NK-92 (cell line): Measurements from ENCODE around the gene SLC26A1.
A peak's percentile ranks its signal among the peaks of the same experiment; 100 is the strongest.

Experiments
- DNase-seq: peaks from one replicate; lab custom pipeline; 2025; ENCODE audit not compliant: unreplicated experiment; lab: John Stamatoyannopoulos, UW

The SLC26A1 gene

DNA sequence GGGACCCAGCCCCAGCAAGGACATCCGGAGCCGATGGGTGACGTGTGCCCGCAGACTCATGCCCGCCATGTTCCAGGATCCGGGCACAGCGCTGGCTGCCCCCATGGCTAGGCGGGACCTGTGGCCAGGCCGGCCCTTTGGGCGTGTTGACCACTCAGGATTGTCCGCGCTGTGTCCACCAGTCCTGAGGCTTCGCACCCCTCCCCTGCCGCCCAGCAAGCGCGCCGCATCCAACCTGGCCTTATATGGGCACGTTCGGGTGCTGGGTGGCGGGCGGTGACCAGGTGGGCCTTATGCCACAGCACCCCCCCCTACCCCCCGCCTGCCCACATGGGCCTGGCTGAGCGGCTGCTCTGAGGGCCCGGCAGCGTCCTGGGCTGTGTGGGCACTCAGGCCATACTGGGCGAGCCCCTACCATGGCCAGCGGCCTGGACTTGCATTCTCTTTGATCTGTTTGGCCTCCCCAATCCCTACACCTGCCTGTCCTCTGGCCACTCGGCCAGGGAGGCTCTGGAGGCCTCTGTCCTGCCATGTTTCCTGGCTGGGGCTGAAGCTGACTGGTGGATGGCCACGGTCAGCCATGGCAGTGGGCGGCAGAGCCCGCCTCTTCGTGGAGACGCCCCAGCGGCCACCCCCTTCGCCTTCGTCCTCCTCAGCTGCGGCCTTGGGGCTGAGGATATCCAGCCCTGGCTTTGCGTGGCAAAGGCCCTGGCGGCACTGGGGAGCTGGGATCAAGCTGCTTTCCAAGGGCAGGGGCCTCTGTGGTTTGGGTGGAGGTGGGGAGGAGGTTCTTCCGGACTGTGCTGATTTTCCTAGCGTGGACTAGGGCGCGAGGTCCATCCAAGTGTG is 20.2 kb upstream of the SLC26A1 start:
- no peak for DNase-seq

DNA sequence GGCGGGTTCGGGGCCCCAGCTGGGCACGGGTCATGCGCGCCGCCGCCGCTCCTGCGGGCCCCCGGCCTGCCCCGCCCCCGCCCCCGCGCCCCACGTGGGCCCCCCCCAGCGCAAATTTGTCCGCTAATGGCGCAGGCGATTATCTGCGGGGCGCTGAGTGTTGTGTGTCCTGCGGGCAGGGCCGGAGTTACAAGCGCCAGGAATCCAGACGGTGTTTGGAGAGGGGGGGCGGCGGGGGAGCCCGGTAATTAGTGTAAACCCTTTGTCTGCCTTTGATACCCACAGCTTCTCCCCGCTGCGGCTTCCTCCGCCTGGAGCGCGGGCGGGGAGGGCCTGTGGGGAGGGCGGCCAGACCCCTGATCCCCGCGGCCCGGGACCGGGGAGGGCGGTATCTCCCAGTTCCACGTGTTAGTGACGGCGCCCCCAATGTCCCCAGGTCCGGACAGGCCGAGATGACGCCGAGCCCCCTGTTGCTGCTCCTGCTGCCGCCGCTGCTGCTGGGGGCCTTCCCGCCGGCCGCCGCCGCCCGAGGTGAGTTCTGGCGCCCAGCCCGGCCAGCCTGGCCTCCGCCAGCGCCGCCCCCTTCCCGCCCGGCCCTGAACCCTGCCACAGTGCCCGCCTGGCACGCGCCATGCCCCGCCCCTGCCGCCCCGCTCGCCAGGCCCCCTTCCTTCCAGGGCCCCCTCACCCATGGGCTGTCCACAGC is 19.0 kb upstream of the SLC26A1 start:
- DNase-seq, result no peak

DNA sequence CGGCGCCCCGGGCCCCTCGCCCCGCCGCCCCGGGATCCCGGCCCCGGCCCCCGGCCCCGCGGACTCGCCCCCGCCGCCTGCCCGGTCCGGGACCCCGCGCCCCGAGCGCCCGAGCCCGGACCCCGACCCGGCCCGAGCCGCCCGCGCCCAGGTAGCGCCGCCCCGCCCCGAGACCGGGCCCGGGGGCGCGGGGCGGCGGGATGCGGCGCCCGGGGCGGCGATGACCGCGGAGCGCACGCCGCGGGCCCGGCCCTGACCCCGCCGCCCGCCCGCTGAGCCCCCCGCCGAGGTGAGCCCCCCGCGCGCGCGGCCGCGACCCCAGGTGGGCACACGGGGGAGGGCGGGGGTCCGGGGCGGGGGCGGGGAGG is 18.4 kb upstream of the SLC26A1 start:
- no peak for DNase-seq

DNA sequence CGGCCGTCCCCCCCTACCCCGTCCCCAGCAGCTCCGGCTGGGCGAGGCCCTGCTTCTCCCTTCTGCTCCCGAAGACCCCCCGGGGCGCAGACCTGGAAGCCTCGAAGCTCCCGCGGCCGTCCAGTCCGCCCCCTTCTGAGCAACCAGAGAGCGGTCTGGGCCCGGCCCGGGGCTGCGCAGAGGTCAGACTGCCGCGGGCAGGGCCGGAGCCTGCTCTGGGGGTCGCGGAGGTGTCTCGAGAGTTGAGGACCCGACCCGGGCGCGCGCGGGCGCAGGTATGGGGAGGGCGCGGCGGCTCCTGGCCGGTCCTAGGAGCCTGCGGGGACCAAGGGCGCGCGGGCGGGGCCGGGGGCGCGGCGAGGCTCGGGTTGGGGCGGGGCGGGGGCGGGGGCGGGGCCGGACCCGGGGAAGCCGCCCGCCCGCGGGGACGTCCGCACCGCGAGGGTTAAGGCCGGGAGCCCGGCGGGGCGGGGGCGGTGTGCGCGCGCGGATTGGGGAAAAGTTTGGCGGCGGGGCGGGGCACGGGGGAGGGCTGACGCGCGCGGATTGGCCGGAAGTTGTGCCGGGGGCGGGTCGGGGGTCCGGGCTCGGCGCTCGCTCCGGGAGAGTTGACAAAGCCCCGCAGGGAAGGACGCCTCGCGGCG is 17.9 kb upstream of the SLC26A1 start, which contains the start of gene FGFRL1:
FGFRL1 (plus strand) TSS at position 605 of the 644 bp plus-strand sequence. CDS start 860 bp downstream, outside the sequence.
- DNase-seq, result peak; percentile 28

DNA sequence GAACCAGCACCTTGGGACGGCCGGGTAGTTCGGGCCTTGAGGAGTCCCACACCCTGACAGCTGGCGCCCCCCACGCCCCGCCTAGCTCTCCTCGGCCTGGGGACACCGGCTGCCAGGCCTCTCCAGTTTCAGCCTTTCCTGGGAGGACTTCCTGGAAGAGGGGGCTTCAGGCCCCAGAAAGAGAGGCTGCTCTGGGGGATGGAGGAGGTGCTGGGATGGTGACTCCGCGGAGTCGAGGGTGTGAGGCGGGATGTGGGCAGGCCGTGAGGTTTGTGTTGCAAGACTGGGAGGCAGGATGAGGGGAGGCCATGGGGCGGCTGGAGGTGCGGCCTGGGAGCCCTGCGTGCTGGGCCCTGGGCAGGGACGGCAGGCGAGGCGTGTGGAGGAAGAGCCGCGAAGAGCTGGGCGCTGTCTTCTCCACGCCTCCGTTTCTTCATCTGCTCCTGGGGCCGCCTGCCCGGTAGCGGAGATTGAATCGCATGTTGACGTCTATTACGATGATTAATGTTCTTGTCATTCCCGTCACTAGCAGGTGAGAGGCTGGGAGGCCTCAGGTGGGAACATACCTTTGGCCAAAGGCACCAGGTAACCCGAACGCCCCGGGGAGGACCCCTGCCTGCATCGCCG is 17.3 kb upstream of the SLC26A1 start:
- no peak for DNase-seq

DNA sequence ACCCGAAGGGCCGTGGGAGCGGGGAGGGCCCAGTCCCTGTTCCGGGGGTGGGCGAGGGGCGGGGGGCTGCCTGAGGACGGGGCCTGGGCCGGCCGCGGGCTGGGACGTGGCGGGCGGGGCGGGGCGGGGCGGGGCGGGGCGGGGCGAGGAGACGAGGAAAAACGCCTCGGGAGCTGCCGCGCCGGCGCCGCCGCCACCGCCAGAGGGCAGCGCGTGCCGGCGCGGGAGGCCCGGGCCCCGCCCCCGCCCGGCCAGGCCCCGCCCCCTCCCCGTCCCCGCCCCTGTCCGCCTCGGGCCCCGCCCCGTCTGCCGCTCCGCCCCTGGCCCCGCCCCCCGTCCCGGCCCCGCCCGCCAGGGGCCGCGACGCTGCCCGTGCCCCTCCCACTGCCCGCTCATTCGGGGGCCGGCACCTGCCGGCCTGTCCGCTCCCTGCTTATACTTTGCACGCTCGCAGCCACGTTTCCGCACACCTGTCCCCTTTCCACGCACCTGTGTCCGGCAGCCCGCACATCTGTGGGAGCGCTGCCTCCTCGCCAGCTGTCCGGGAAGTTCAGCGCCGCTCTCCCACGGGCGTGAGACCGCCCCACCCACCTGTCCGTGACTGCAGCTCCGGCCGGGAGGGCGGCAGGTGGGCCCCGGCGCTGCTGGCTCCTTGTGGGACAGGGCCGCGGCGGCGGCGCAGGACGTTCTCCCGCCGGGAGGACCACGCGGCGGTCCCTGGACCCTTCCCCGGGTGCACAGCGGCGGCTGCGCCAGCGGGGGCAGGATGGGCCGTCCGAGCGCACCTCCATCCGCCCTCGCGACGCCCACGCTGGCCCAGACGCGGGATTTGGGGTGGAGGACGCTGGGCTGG is 16.6 kb upstream of the SLC26A1 start:
- no peak for DNase-seq

DNA sequence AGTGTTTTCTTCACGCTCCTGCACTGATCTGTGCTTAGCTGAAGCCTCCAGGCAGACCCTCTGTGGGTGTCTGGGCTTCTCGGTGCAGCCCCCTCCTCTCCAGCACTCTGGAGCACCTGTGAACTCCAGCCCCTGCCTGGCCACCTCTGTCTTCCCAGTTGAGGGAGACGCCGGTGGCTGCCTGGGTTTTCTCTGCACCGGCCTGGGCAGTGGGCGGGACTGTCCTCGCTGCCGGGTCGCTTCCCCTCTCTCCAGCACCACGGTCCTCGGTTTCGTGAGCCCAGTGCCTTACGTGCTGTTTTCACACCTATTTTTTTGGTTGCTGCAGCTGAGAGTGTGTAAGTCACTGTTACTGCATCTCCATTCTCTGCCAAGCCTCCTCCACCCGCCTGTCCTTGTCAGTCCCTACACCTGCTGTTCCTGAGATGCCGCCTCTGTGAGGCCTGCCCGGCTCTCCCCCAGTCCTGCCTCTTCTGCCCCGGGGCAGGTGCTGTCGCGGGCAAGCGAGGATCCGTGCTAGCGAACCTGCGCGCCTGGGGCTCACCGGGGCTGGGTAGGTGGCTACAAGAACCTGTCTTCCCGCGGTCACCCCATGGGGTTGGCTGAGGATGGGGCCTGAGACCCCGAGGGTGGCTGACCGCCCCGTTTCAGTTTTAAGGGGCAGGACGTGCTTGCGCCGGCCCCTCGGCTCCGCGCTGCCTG is 15.8 kb upstream of the SLC26A1 start:
- no peak for DNase-seq

DNA sequence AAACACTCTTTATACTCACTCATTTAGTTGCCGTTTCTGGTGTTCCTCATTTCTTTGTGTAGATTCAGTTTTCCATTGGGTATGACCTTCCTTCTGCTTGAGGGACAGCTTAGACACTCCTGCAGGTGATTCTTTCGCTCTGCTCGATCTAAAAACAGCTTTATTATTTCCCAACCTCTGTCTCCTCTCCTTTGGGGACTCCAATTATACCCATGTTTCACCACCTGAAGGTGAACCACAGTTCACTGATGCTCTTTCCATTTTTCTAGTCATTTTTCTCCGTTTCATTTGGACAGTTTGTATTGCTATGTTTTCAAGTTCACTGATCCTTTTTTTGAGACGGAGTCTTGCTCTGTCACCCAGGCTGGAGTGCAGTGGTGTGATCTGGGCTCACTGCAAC is 13.7 kb upstream of the SLC26A1 start:
- no peak for DNase-seq

DNA sequence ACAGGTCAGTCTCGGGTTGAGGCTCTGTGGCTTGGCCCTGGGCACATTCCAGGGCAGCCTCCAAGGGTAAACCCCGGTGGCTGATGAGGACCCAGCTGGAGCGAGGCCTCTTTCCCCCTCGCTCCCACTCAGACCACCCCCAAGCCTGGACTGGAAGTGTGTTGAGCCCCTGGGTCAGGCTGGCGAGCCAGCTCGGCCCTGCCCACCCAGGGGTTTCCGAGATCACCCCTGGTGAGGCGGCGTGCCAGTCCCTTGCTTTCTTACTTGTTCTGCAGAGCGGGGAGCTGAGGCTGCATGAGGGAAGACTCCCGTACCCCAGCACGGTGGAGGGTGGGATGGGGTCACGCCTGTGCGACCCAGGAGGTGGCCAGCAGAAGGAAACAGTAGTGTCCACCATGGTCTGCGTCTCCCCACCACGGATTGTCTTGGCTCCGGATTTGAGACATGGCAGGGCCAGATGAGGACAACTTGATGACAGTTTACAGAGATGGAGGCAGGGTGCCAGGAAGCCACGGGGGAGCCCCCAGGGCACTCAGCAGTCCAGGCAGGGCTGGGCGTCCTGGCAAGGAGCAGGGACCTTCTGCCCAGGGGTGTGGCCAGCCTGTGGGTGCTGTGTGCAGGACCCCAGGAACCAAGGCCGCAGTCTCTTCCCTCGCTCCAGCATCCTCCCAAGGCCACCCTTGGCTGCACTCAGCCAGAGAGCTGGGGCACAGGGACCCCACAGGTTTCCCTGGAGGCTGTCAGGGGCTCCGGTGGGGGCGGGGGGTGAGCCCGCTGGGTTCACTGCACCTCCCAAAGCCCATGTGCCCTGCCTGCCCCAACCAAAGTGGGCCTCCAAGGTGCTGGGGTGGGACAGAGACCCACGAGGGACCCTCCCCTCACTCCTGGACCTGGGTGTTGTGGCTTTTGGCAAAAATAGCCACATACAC is 11.6 kb upstream of the SLC26A1 start:
- DNase-seq, result no peak

DNA sequence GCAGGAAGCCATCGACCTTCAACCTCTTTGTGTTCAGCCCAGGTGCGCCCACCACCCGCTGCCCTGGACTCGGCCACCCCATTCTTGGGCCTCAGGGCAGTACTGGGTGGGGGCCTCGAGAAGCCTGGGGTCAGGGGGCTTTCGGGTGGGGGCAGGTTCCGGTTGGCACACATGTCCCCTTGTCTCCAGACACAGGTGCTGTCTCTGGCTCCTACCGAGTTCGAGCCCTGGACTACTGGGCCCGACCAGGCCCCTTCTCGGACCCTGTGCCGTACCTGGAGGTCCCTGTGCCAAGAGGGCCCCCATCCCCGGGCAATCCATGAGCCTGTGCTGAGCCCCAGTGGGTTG is 10.8 kb upstream of the SLC26A1 start:
- no peak for DNase-seq

DNA sequence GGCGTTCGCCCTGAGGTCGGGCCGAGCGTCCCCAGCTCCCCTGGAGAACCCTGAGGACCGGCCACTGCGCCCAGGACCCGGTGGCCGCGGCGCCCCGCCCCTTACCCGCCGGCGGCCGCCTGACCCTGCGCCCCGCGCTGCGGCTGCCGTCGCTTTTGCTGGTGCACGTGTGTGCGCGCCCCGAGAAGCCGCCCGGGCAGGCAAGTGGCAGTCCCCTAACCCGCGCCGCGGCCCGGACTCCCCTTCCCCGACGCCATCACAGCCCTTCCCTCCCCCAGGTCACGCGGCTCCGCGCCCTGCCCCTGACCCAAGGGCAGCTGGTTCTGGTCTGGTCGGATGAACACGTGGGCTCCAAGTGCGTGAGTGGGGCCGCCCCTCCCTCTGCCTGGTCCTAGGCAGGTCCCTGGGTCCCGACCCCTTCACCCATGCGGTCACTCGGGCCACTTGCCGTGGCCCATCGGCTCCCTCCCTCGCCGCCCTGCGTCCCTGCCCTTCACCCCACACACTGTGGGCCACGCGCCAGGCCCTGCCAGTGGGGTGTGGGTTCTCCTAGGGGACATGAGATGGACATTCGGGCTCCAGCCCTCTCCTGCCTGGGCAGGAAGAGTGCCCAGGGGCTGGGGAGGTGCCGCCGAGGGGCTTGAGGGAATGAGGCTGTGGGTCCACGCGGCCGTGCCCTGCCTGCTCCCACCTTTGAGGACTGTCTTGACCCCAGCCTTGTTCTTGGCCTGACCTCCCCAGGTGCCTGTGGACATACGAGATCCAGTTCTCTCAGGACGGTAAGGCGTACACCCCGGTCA is 10.3 kb upstream of the SLC26A1 start:
- DNase-seq, result no peak

DNA sequence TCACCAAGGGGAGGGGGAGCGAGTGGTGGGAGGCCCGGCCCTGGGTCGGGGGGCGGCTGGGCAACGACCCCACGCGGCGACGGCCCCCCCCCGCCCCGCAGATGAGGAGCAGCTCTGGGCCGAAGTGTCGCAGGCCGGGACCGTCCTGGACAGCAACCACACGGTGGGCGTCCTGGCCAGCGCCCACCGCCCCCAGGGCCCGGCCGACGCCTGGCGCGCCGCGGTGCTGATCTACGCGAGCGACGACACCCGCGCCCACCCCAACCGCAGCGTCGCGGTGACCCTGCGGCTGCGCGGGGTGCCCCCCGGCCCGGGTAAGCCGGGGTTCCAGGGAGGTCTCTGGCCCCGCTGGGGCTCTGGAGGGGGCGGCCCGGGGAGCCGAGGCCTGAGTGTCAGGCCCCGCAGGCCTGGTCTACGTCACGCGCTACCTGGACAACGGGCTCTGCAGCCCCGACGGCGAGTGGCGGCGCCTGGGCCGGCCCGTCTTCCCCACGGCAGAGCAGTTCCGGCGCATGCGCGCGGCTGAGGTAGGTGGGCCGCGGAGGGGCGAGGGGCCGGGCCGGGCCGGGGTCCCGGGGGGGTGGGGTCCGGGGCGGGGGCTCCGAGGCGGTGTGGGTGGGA is 9.5 kb upstream of the SLC26A1 start:
- no peak for DNase-seq

DNA sequence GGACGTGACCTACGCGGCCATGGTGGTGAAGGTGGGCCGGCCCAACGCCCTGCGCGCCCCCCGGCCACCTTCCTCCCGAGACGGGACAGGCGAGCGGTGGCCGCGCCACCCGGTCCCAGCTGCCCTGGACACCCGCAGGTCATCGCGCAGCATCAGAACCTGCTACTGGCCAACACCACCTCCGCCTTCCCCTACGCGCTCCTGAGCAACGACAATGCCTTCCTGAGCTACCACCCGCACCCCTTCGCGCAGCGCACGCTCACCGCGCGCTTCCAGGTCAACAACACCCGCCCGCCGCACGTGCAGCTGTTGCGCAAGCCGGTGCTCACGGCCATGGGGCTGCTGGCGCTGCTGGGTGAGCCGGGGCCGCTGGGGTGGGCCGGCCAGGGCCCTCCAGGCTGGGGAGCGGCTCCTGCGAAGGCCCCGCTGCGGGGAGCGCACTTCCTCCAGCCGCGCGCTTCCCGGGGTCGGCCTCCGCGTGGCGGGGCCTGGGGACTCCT is 9.0 kb upstream of the SLC26A1 start:
- no peak for DNase-seq

DNA sequence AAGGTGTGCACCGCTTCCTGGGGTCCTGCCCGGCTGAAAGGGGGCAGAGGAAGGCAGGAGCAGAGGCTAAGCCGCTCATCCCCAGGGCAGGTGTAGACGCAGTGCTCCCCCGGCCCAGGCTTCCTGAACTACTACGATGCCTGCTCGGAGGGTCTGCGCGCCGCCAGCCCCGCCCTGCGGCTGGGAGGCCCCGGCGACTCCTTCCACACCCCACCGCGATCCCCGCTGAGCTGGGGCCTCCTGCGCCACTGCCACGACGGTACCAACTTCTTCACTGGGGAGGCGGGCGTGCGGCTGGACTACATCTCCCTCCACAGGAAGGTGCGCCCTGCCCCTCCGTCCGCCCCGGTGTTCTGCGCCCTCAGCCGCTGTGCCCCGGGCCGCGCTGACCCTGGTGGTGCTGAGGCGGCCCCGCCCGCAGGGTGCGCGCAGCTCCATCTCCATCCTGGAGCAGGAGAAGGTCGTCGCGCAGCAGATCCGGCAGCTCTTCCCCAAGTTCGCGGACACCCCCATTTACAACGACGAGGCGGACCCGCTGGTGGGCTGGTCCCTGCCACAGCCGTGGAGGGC is 8.4 kb upstream of the SLC26A1 start:
- DNase-seq, result no peak

DNA sequence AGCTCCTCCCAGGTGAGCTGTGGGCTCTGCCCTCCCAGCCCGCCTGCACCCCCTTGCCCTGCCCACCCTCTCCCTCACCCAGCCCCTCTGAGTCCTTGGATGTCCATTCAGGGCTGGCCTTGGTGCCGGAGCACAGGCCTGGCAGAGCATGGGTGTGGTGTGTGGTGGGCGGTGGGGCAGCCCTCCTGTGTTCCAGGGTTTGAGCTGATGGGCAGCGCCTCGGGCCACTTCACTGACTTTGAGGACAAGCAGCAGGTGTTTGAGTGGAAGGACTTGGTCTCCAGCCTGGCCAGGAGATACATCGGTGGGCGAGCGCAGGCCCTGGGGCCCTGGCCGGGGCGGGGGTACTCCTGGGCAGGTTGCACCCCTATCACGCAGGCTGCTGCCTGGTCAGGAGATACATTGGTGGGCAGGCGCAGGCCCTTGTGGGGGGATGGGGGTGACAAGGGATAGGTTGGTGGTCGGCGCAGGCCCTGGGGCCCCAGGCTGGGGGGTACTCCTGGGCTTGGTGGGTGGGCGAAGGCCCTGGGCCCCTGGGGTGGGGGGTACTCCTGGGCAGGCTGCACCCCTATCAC is 7.6 kb upstream of the SLC26A1 start:
- no peak for DNase-seq

DNA sequence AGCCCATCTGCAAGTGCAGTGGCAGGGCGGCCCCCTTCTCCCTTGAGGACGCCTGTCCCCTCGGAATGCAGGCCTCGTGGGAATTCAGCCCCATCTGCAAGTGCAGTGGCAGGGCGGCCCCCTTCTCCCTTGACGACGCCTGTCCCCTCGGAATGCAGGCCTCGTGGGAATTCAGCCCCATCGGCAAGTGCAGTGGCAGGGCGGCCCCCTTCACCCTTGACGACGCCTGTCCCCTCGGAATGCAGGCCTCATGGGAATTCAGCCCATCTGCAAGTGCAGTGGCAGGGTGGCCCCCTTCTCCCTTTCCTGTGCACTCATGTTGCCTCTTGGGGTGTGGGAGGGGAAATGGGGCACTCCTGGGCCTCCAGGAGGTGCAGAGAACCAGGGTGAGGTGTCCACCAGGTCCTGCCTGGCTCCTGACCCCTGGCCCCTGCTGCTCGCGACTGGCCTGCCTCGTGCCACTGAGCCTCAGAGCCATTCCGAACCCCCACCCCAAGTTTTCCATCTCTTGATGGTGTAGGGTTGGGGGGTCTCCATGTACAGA is 6.8 kb upstream of the SLC26A1 start:
- no peak for DNase-seq
